Neural cell (in vitro differentiated cells): ENCODE results near the gene ATP2B2. TPM values are rescaled to one million over a fixed set of nuclear protein-coding genes. Genes with fewer than 3 reads are reported as not detected.

Source experiments
- H2AFZ ChIP-seq: fragments of 200-600, 300-800 bp; sonication (generic), shearing (Covaris generic); 2 replicates; pipeline ENCODE4 v1.6.0; 2014; ENCODE audit warnings: low read depth, mild to moderate bottlenecking, antibody characterized with exemption, low read length, moderate library complexity
- H3F3A ChIP-seq: fragments of 200-600 bp; shearing (Covaris generic); 2 replicates; pipeline ENCODE4 v1.6.1; 2016; ENCODE audit warnings: mild to moderate bottlenecking, moderate library complexity, mixed read lengths, antibody characterized with exemption, low read length; ENCODE audit not compliant: insufficient read depth, poor library complexity, severe bottlenecking
- H3K27ac ChIP-seq: fragments of 200-600, 300-800 bp; sonication (generic), shearing (Covaris generic); 2 replicates; pipeline ENCODE4 v1.5.1; 2014; ENCODE audit warnings: mild to moderate bottlenecking, low read length, moderate library complexity
- H3K27me3 ChIP-seq: fragments of 300-800, 200-600 bp; sonication (generic), shearing (Covaris generic); 2 replicates; pipeline ENCODE4 v1.6.0; 2014; ENCODE audit warnings: mild to moderate bottlenecking, low read depth, low read length, moderate library complexity; ENCODE audit not compliant: insufficient read depth
- H3K36me3 ChIP-seq: fragments of 300-800, 200-600 bp; sonication (generic), shearing (Covaris generic); 2 replicates; pipeline ENCODE4 v1.5.1; 2014; ENCODE audit warnings: mild to moderate bottlenecking, antibody characterized with exemption, low read length, moderate library complexity; ENCODE audit not compliant: insufficient read depth
- H3K4me2 ChIP-seq: fragments of 300-800, 200-600 bp; sonication (generic), shearing (Covaris generic); 2 replicates; pipeline ENCODE4 v1.6.0; 2014; ENCODE audit warnings: mild to moderate bottlenecking, low read length
- H3K4me3 ChIP-seq: fragments of 300-800, 200-600 bp; sonication (generic), shearing (Covaris generic); 2 replicates; pipeline ENCODE4 v1.5.1; 2014; ENCODE audit warnings: mild to moderate bottlenecking, low read length, moderate library complexity
- H3K79me2 ChIP-seq: fragments of 200-600 bp; shearing (Covaris generic); replicated peaks from 2 replicates; pipeline ENCODE4 v1.6.0; 2014; ENCODE audit warnings: mild to moderate bottlenecking, low read length, moderate library complexity; ENCODE audit not compliant: insufficient read depth
- H3K9ac ChIP-seq: fragments of 300-800, 200-600 bp; sonication (generic), shearing (Covaris generic); 2 replicates; pipeline ENCODE4 v1.6.1; 2016; ENCODE audit warnings: mild to moderate bottlenecking, low read length, mixed read lengths
- H3K9me2 ChIP-seq: fragments of 200-600 bp; shearing (Covaris generic); 2 replicates; pipeline ENCODE4 v1.6.1; 2016; ENCODE audit warnings: mild to moderate bottlenecking, low read length, mixed read lengths; ENCODE audit not compliant: insufficient read depth
- H3K9me3 ChIP-seq: fragments of 200-600, 300-800 bp; sonication (generic), shearing (Covaris generic); 2 replicates; pipeline ENCODE4 v1.6.1; 2016; ENCODE audit warnings: mild to moderate bottlenecking, mixed run types, low read length, moderate library complexity, mixed read lengths
- H4K20me1 ChIP-seq: fragments of 200-600 bp; shearing (Covaris generic); 2 replicates; pipeline ENCODE4 v1.6.1; 2016; ENCODE audit warnings: mild to moderate bottlenecking, mixed run types; ENCODE audit not compliant: insufficient read depth
- CTCF ChIP-seq: fragments of 450-650 bp; IDR thresholded peaks from 2 replicates; pipeline ENCODE4 v1.5.1; 2014; ENCODE audit warnings: antibody characterized with exemption, mild to moderate bottlenecking, moderate library complexity; ENCODE audit not compliant: poor library complexity, severe bottlenecking
- EP300 ChIP-seq: fragments of 450-650 bp; conservative IDR thresholded peaks from 2 replicates; pipeline ENCODE4 v1.6.1; 2014; ENCODE audit warnings: antibody characterized with exemption, mild to moderate bottlenecking, moderate library complexity; ENCODE audit not compliant: poor library complexity, severe bottlenecking
- EZH2 ChIP-seq: fragments of 200-600, 300-800 bp; shearing (Covaris generic), sonication (generic); IDR thresholded peaks from 2 replicates; pipeline ENCODE4 v1.6.1; 2014; ENCODE audit warnings: antibody characterized with exemption, low read length, borderline replicate concordance, mild to moderate bottlenecking; ENCODE audit not compliant: insufficient read depth, poor library complexity, severe bottlenecking
- MXI1 ChIP-seq: fragments of 450-650 bp; conservative IDR thresholded peaks from 2 replicates; pipeline ENCODE4 v1.6.1; 2014; ENCODE audit warnings: antibody characterized with exemption, mild to moderate bottlenecking; ENCODE audit not compliant: poor library complexity, severe bottlenecking
- POLR2AphosphoS5 ChIP-seq: IDR thresholded peaks from 2 replicates; pipeline ENCODE4 v1.6.1; 2012
- RAD21 ChIP-seq: fragments of 450-650 bp; conservative IDR thresholded peaks from 2 replicates; pipeline ENCODE4 v1.6.1; 2014; ENCODE audit warnings: antibody characterized with exemption, mild to moderate bottlenecking, moderate library complexity
- REST ChIP-seq: IDR thresholded peaks from 2 replicates; pipeline ENCODE4 v1.6.1; 2012; ENCODE audit warnings: borderline replicate concordance
- SMC3 ChIP-seq: fragments of 450-650 bp; conservative IDR thresholded peaks from 2 replicates; pipeline ENCODE4 v1.6.1; 2014; ENCODE audit warnings: antibody characterized with exemption, mild to moderate bottlenecking, moderate library complexity; ENCODE audit not compliant: poor library complexity
- TAF1 ChIP-seq: IDR thresholded peaks from 2 replicates; pipeline ENCODE4 v1.6.1; 2012; ENCODE audit warnings: low read depth
- polyA plus RNA-seq: library from polyadenylated mRNA; depleted of rRNA; stranded (reverse); fragments of >200 nt; gene quantifications from 2 replicates; pipeline ENCODE4 v1.2.3, GENCODE V29; 2014

ATP2B2 gene
- polyA plus RNA-seq, 1 donor from 2014 or later = 8.3 TPM

- no peaks in the 10 kb centered on the region for H3K9me3 ChIP-seq
- TF ChIP-seq REST (no peak), EZH2 (no peak)
- H3K79me2 ChIP-seq = no peaks in the 10 kb centered on the region
- H3K27me3 ChIP-seq = no peaks in the 10 kb centered on the region
- H3F3A ChIP-seq = no peaks in the 10 kb centered on the region
- no peak overlapping the region for H2AFZ ChIP-seq
- no peaks in the 10 kb centered on the region for H4K20me1 ChIP-seq
- no peak overlapping the region for H3K9ac ChIP-seq
- H3K4me2 ChIP-seq = no peak overlapping the region
- H3K9me2 ChIP-seq = no peaks in the 10 kb centered on the region
- H3K36me3 ChIP-seq = no peaks in the 10 kb centered on the region
- no peak overlapping the region for H3K4me3 ChIP-seq
- no peak overlapping the region for H3K27ac ChIP-seq
Observed at GRCh38 chr3:10509325-10509724, 3.9 kb upstream of the ATP2B2 start.

GRCh38 chr3:10508619-10509260 lies 3.4 kb upstream of the ATP2B2 start:
- Histone ChIP-seq H3K79me2 (no peaks in the 10 kb centered on the region), H3F3A (no peaks in the 10 kb centered on the region), H3K9me2 (no peaks in the 10 kb centered on the region), H2AFZ (no peak overlapping the region), H3K27ac (no peak overlapping the region), H3K27me3 (no peaks in the 10 kb centered on the region), H3K9ac (no peak overlapping the region), H3K9me3 (no peaks in the 10 kb centered on the region), H4K20me1 (no peaks in the 10 kb centered on the region), H3K36me3 (no peaks in the 10 kb centered on the region), H3K4me2 (no peak overlapping the region), H3K4me3 (no peak overlapping the region)
- TF ChIP-seq POLR2AphosphoS5 = no peak
- TF ChIP-seq EP300 = no peak
- TF ChIP-seq CTCF = no peak
- no peak for TF ChIP-seq SMC3
- TF ChIP-seq TAF1 = no peak
- TF ChIP-seq EZH2 = no peak
- no peak for TF ChIP-seq REST
- no peak for TF ChIP-seq RAD21
- no peak for TF ChIP-seq MXI1
